ENCODE data around the gene RNASEH2A.
"Not testable (repeated sequence)": the region's sequence is repeated elsewhere in the genome, so short reads cannot be mapped to it uniquely, and the experiment has no call there.

The RNASEH2A gene

GRCh38 chr19:12833418-12833737, 27.0 kb downstream of the RNASEH2A start:
- DNase-seq (ENCODE audit: low read depth in 3 of 3): no peak

GRCh38 chr19:12833738-12834565, 27.6 kb downstream of the RNASEH2A start:
- DNase-seq (ENCODE audit: low read depth in 3 of 3): peak in 1 of 3 donors; percentile 43

- DNase-seq (ENCODE audit: low read depth in 3 of 3): no peak
These were observed 28.2 kb downstream of the RNASEH2A start, which contains the start of gene RTBDN for GRCh38 chr19:12834566-12834943. TSS of gene RTBDN (minus strand) at chr19:12834579. CDS start at chr19:12829979, 4,600 bp downstream.

- no peak for DNase-seq (ENCODE audit: low read depth in 3 of 3)
These were observed 28.8 kb downstream of the RNASEH2A start for GRCh38 chr19:12834976-12835757.

- no peak for DNase-seq (ENCODE audit: low read depth in 3 of 3)
These were observed 30.1 kb downstream of the RNASEH2A start for GRCh38 chr19:12836529-12836863.

GRCh38 chr19:12837225-12837624, 30.8 kb downstream of the RNASEH2A start:
- DNase-seq (ENCODE audit: low read depth in 3 of 3): no peak

- peak in 1 of 3 donors; percentile 58 for DNase-seq (ENCODE audit: low read depth in 3 of 3)
These were observed 31.9 kb downstream of the RNASEH2A start, which contains the start of gene MAST1 for GRCh38 chr19:12838182-12838885. TSS of gene MAST1 (plus strand) at chr19:12838515. CDS start at chr19:12838573, 58 bp downstream.

- no peak for DNase-seq (ENCODE audit: low read depth in 3 of 3)
These were observed 32.7 kb downstream of the RNASEH2A start for GRCh38 chr19:12838886-12839756.

GRCh38 chr19:12840091-12841079, 34.0 kb downstream of the RNASEH2A start:
- DNase-seq (ENCODE audit: low read depth in 3 of 3): peak; percentile 47 to 64 (median 61)

GRCh38 chr19:12841094-12841493, 34.7 kb downstream of the RNASEH2A start:
- no peak for DNase-seq (ENCODE audit: low read depth in 3 of 3)

- no peak for DNase-seq (ENCODE audit: low read depth in 3 of 3)
These were observed 36.1 kb downstream of the RNASEH2A start for GRCh38 chr19:12842511-12842910.

- no peak for DNase-seq (ENCODE audit: low read depth in 3 of 3)
These were observed 36.9 kb downstream of the RNASEH2A start for GRCh38 chr19:12843328-12843727.

- no peak for DNase-seq (ENCODE audit: low read depth in 3 of 3)
These were observed 37.8 kb downstream of the RNASEH2A start for GRCh38 chr19:12843999-12844732.

GRCh38 chr19:12846613-12847012, 40.2 kb downstream of the RNASEH2A start:
- DNase-seq (ENCODE audit: low read depth in 3 of 3): not testable (repeated sequence)

- DNase-seq (ENCODE audit: low read depth in 3 of 3): peak; percentile 74 to 88 (median 84)
These were observed 41.1 kb downstream of the RNASEH2A start for GRCh38 chr19:12847159-12848139.

- DNase-seq (ENCODE audit: low read depth in 3 of 3): no peak
These were observed 50.3 kb downstream of the RNASEH2A start for GRCh38 chr19:12856653-12857052.

GRCh38 chr19:12858041-12858928, 51.9 kb downstream of the RNASEH2A start:
- DNase-seq (ENCODE audit: low read depth in 3 of 3): no peak
